Keratinocyte (primary cell): Measurements from ENCODE around the gene NR1D2. TPM values are rescaled to one million over a fixed set of nuclear protein-coding genes. Genes with fewer than 3 reads are reported as not detected.

Experiments used
- DNase-seq: peaks from one replicate; pipeline ENCODE4 v3.0.0-alpha.2; 2011; ENCODE audit warnings: low read depth, missing footprints, low spot score
- FAIRE-seq: peaks from 2 replicates; lab custom pipeline; 2011; peaks lifted over from hg19 to GRCh38; lab: Jason Lieb, UNC
- H2AFZ ChIP-seq: 2 replicates; pipeline ENCODE4 v1.6.0; 2012; ENCODE audit warnings: low read length, control low read depth, inconsistent platforms; ENCODE audit not compliant: control insufficient read depth
- H3K27ac ChIP-seq: 2 replicates; pipeline ENCODE4 v1.5.1; 2011; ENCODE audit warnings: low read length; ENCODE audit not compliant: control insufficient read depth, insufficient read depth
- H3K27me3 ChIP-seq: 3 replicates; pipeline ENCODE4 v1.6.0; 2011; ENCODE audit warnings: low read length; ENCODE audit not compliant: control insufficient read depth, insufficient read depth; ENCODE audit errors: extremely low read depth
- H3K36me3 ChIP-seq, 2 experiments: 2 replicates in 1 of 2; 3 replicates in 1 of 2; pipeline ENCODE4 v1.5.1; 2011; ENCODE audit warnings: low read length in 2 of 2, mild to moderate bottlenecking in 1 of 2; ENCODE audit not compliant: control insufficient read depth in 2 of 2, insufficient read depth in 2 of 2; ENCODE audit errors: extremely low read depth in 1 of 2
- H3K4me1 ChIP-seq: 3 replicates; pipeline ENCODE4 v1.5.1; 2011; ENCODE audit warnings: low read length; ENCODE audit not compliant: control insufficient read depth, insufficient read depth; ENCODE audit errors: extremely low read depth
- H3K4me2 ChIP-seq: 3 replicates; pipeline ENCODE4 v1.6.0; 2011; ENCODE audit warnings: low read depth, low read length; ENCODE audit not compliant: control insufficient read depth, insufficient read depth; ENCODE audit errors: extremely low read depth
- H3K4me3 ChIP-seq, 3 experiments: fragments of 200-600 bp in 1 of 3; sonication (generic) in 1 of 3; 2 replicates in 2 of 3; 3 replicates in 1 of 3; pipeline ENCODE4 v1.5.1; 2011 to 2016; ENCODE audit warnings: low read length in 3 of 3, mild to moderate bottlenecking in 3 of 3, control low read depth in 2 of 3, inconsistent platforms in 1 of 3, low read depth in 1 of 3, mixed read lengths in 1 of 3, mixed run types in 1 of 3, moderate library complexity in 1 of 3; ENCODE audit not compliant: control insufficient read depth in 2 of 3, insufficient read depth in 2 of 3; ENCODE audit errors: extremely low read depth in 1 of 3
- H3K79me2 ChIP-seq: 2 replicates; pipeline ENCODE4 v1.6.0; 2012; ENCODE audit warnings: low read length; ENCODE audit not compliant: control insufficient read depth, insufficient read depth
- H3K9ac ChIP-seq: 3 replicates; pipeline ENCODE4 v1.6.0; 2011; ENCODE audit warnings: low read length; ENCODE audit not compliant: control insufficient read depth, insufficient read depth; ENCODE audit errors: extremely low read depth
- H3K9me1 ChIP-seq: 3 replicates; pipeline ENCODE4 v1.6.0; 2011; ENCODE audit warnings: low read length; ENCODE audit not compliant: control insufficient read depth, insufficient read depth; ENCODE audit errors: extremely low read depth
- H3K9me3 ChIP-seq: 2 replicates; pipeline ENCODE4 v1.5.1; 2012; ENCODE audit warnings: low read depth, low read length; ENCODE audit not compliant: control insufficient read depth
- H4K20me1 ChIP-seq: 3 replicates; pipeline ENCODE4 v1.6.0; 2011; ENCODE audit warnings: low read length; ENCODE audit not compliant: control insufficient read depth, insufficient read depth; ENCODE audit errors: extremely low read depth
- EZH2 ChIP-seq: IDR thresholded peaks from one replicate; pipeline ENCODE4 v1.6.1; 2012; ENCODE audit warnings: inconsistent platforms, mild to moderate bottlenecking, low read length, moderate library complexity
- dilution Hi-C: fragments of 300-500 bp; cut with MboI; formaldehyde crosslinking; loops from one replicate; pipeline ENCODE4 v1.7.0; 2020; ENCODE audit warnings: low sequenced_read_pairs; ENCODE audit not compliant: extremely low pct_ligation_motif_present
- polyA plus RNA-seq, 5 experiments: library from polyadenylated mRNA; depleted of rRNA in 3 of 5; stranded (reverse) in 3 of 5; stranded (forward) in 1 of 5; unstranded in 1 of 5; fragments of >200 nt; gene quantifications; 1 replicate in 1 of 5; 2 replicates in 3 of 5; 3 replicates in 1 of 5; pipeline versions ENCODE4 v1.2.1 to v1.2.3, GENCODE V29; 2011 to 2012; ENCODE audit warnings: missing spikeins in 2 of 5, low read depth in 1 of 5, low replicate concordance in 1 of 5
- TF ChIP-seq, protein P1 (sequence below), 3 experiments: IDR thresholded peaks in 1 of 3; conservative IDR thresholded peaks in 1 of 3; optimal IDR thresholded peaks in 1 of 3; 2 replicates in 2 of 3; 3 replicates in 1 of 3; pipeline versions ENCODE3 to v1.5.1; 2011; ENCODE audit warnings: low read length in 3 of 3, mild to moderate bottlenecking in 3 of 3, moderate library complexity in 2 of 3, control low read depth in 1 of 3, inconsistent platforms in 1 of 3; ENCODE audit not compliant: insufficient read depth in 2 of 3; ENCODE audit errors: extremely low read depth in 1 of 3

Gene NR1D2
- polyA plus RNA-seq, 1 donor (not counting 4 experiments of a cell fraction or from before 2014, with no cell fraction given), result 10.3 TPM

DNA sequence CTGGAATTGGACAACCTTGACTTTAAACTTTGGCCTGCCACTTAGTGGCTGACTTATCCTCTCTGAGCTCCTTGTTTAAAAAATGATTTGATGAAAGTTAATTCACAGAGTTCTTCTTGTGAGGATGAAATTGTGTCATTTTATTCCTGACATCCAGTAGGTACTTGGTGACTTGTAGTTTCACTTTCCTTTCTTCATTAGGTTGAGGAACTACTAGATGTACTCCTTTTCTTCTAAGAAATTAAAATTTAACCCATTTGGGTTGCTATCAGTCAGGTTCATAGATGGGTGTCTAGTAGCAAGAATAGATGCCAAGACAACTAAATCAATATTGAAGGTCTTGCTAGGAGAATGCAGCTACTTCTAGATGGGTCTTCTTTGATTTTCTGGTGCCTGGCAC lies 5.2 kb downstream of the NR1D2 start:
- no peaks in the 10 kb centered on the region for H3K27me3 ChIP-seq
- no peaks in the 10 kb centered on the region for H4K20me1 ChIP-seq
- peaks cover 37% of the 10 kb centered on the region for H3K4me1 ChIP-seq
- no peaks in the 10 kb centered on the region for H3K9me3 ChIP-seq
- H2AFZ ChIP-seq, result no peak overlapping the region
- H3K79me2 ChIP-seq, result peaks cover 44% of the 10 kb centered on the region
- dilution Hi-C loops, result no loop called here
- H3K9me1 ChIP-seq, result no peaks in the 10 kb centered on the region
- DNase-seq (no peak), FAIRE-seq (no peak)
- no peak overlapping the region for H3K27ac ChIP-seq
- no peaks in the 10 kb centered on the region for H3K36me3 ChIP-seq
- H3K4me3 ChIP-seq, result peak overlapping the region in 1 of 3 experiments; percentile 36
- TF ChIP-seq, protein P1, sequence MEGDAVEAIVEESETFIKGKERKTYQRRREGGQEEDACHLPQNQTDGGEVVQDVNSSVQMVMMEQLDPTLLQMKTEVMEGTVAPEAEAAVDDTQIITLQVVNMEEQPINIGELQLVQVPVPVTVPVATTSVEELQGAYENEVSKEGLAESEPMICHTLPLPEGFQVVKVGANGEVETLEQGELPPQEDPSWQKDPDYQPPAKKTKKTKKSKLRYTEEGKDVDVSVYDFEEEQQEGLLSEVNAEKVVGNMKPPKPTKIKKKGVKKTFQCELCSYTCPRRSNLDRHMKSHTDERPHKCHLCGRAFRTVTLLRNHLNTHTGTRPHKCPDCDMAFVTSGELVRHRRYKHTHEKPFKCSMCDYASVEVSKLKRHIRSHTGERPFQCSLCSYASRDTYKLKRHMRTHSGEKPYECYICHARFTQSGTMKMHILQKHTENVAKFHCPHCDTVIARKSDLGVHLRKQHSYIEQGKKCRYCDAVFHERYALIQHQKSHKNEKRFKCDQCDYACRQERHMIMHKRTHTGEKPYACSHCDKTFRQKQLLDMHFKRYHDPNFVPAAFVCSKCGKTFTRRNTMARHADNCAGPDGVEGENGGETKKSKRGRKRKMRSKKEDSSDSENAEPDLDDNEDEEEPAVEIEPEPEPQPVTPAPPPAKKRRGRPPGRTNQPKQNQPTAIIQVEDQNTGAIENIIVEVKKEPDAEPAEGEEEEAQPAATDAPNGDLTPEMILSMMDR (optimal IDR thresholded peaks at IDR 0.05 in 1 of 3, IDR thresholded peaks at IDR 0.05 in 1 of 3, conservative IDR thresholded peaks at IDR 0.05 in 1 of 3; ENCODE audit: extremely low read depth in 1 of 3, insufficient read depth in 2 of 3, low read length in 3 of 3), result no peak
- no peak for TF ChIP-seq EZH2
- peak overlapping the region; percentile 34 for H3K4me2 ChIP-seq
- no peak overlapping the region for H3K9ac ChIP-seq

DNA sequence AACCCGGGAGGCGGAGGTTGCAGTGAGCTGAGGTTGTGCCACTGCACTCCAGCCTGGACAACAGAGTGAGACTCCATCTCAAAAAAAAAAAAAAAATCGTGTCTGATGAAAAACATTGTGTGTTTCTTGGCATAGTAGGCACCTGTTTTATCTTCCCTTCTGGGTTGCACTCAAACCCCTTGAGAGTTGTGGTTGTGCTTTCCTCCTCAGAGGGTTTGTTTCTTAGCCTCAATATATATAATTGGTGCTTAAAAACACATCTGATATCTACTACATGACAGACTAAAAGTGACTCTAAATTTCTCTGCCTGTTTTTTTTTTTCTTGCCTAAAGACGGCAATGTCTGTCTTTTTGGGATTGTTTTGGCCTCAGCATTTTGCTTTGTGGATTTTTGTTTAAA lies 7.6 kb downstream of the NR1D2 start:
- Histone ChIP-seq H3K27me3 (no peaks in the 10 kb centered on the region), H3K36me3 (no peaks in the 10 kb centered on the region), H3K27ac (no peak overlapping the region), H3K9ac (no peak overlapping the region), H3K79me2 (peaks cover 44% of the 10 kb centered on the region), H2AFZ (no peak overlapping the region), H4K20me1 (no peaks in the 10 kb centered on the region), H3K9me3 (no peaks in the 10 kb centered on the region), H3K4me1 (peaks cover 25% of the 10 kb centered on the region), H3K4me3 (no peak overlapping the region), H3K4me2 (no peak overlapping the region), H3K9me1 (no peaks in the 10 kb centered on the region)
- TF ChIP-seq EZH2, result no peak
- TF ChIP-seq, protein P1 (optimal IDR thresholded peaks at IDR 0.05 in 1 of 3, IDR thresholded peaks at IDR 0.05 in 1 of 3, conservative IDR thresholded peaks at IDR 0.05 in 1 of 3; ENCODE audit: extremely low read depth in 1 of 3, insufficient read depth in 2 of 3, low read length in 3 of 3), result no peak
- FAIRE-seq (no peak), DNase-seq (no peak)
- dilution Hi-C loops, result no loop called here
